ENCODE results near the gene AMOT.
A peak's percentile ranks its signal among the peaks of the same experiment; 100 is the strongest.

AMOT gene

GRCh38 chrX:112844250-112844649, 3.6 kb upstream of the AMOT start:
- Mint-ChIP-seq H3K27ac (peak overlapping the region; percentile 95 to 100 (median 98)), H3K9me3 (peaks cover 4% of the 10 kb centered on the region), H3K4me1 (peaks cover 69% of the 10 kb centered on the region), H3K4me3 (no peak overlapping the region), H3K36me3 (ENCODE audit: low read depth) (peaks cover 5% of the 10 kb centered on the region), H3K27me3 (ENCODE audit: low read depth) (peaks cover 4% of the 10 kb centered on the region)
- no peak for TF ChIP-seq CTCF (IDR thresholded peaks at IDR 0.05; ENCODE audit: unreplicated experiment in 3 of 3)

GRCh38 chrX:112841820-112842157, 1.2 kb upstream of the AMOT start:
- Mint-ChIP-seq H3K36me3 (ENCODE audit: low read depth) (peaks cover 8% of the 10 kb centered on the region), H3K27ac (peak overlapping the region; percentile 88 to 100 (median 100)), H3K4me1 (peaks cover 70% of the 10 kb centered on the region), H3K4me3 (peak overlapping the region; percentile 94 to 97 (median 95)), H3K27me3 (ENCODE audit: low read depth) (peaks cover 4% of the 10 kb centered on the region), H3K9me3 (peaks cover 4% of the 10 kb centered on the region)
- no peak for TF ChIP-seq CTCF (IDR thresholded peaks at IDR 0.05; ENCODE audit: unreplicated experiment in 3 of 3)

GRCh38 chrX:112841114-112841819, 636 bp upstream of the AMOT start:
- Mint-ChIP-seq H3K27ac (peak overlapping the region; percentile 88 to 100 (median 100)), H3K9me3 (peaks cover 4% of the 10 kb centered on the region), H3K4me1 (peaks cover 70% of the 10 kb centered on the region), H3K4me3 (peak overlapping the region; percentile 94 to 97 (median 95)), H3K36me3 (ENCODE audit: low read depth) (peaks cover 12% of the 10 kb centered on the region), H3K27me3 (ENCODE audit: low read depth) (peaks cover 4% of the 10 kb centered on the region)
- no peak for TF ChIP-seq CTCF (IDR thresholded peaks at IDR 0.05; ENCODE audit: unreplicated experiment in 3 of 3)

- H3K9me3 Mint-ChIP-seq: peaks cover 4% of the 10 kb centered on the region
- H3K27ac Mint-ChIP-seq: peak overlapping the region; percentile 88 to 100 (median 99)
- no peak for TF ChIP-seq CTCF (IDR thresholded peaks at IDR 0.05; ENCODE audit: unreplicated experiment in 3 of 3)
- H3K27me3 Mint-ChIP-seq (ENCODE audit: low read depth): peaks cover 4% of the 10 kb centered on the region
- H3K4me3 Mint-ChIP-seq: peak overlapping the region; percentile 94 to 97 (median 95)
- peaks cover 64% of the 10 kb centered on the region for H3K4me1 Mint-ChIP-seq
- peaks cover 13% of the 10 kb centered on the region for H3K36me3 Mint-ChIP-seq (ENCODE audit: low read depth)
These were observed 775 bp downstream of the AMOT start for GRCh38 chrX:112839856-112840255.

GRCh38 chrX:112837531-112837930, 3.1 kb downstream of the AMOT start:
- Mint-ChIP-seq H3K36me3 (ENCODE audit: low read depth) (peaks cover 16% of the 10 kb centered on the region), H3K9me3 (peaks cover 4% of the 10 kb centered on the region), H3K4me3 (peak overlapping the region; percentile 94 to 97 (median 95)), H3K27ac (peak overlapping the region; percentile 88 to 100 (median 95)), H3K27me3 (ENCODE audit: low read depth) (no peaks in the 10 kb centered on the region), H3K4me1 (peaks cover 72% of the 10 kb centered on the region)
- no peak for TF ChIP-seq CTCF (IDR thresholded peaks at IDR 0.05; ENCODE audit: unreplicated experiment in 3 of 3)

GRCh38 chrX:112835019-112835418, 5.6 kb downstream of the AMOT start:
- TF ChIP-seq CTCF (IDR thresholded peaks at IDR 0.05; ENCODE audit: unreplicated experiment in 3 of 3): no peak
- Mint-ChIP-seq H3K4me3 (peak overlapping the region; percentile 32 to 49 (median 46)), H3K36me3 (ENCODE audit: low read depth) (peaks cover 41% of the 10 kb centered on the region), H3K4me1 (peaks cover 73% of the 10 kb centered on the region), H3K9me3 (peaks cover 4% of the 10 kb centered on the region), H3K27me3 (ENCODE audit: low read depth) (no peaks in the 10 kb centered on the region), H3K27ac (peak overlapping the region; percentile 88 to 100 (median 94))

Data from nephron (organoid).